WTC11 (cell line): ENCODE data around the gene AZIN2.

Experiments
- JUN ChIP-seq: sonication (generic); formaldehyde crosslinking; IDR thresholded peaks from 2 replicates; pipeline ENCODE4 v1.8.0; 2023; ENCODE audit warnings: mild to moderate bottlenecking, missing genetic modification reagents
- SP1 ChIP-seq: sonication (generic); formaldehyde crosslinking; conservative IDR thresholded peaks from 2 replicates; pipeline ENCODE4 v1.8.1; 2022; ENCODE audit warnings: missing genetic modification reagents
- TEAD4 ChIP-seq: sonication (generic); formaldehyde crosslinking; IDR thresholded peaks from 2 replicates; pipeline ENCODE4 v1.8.0; 2022; ENCODE audit warnings: mild to moderate bottlenecking, missing genetic modification reagents
- TF ChIP-seq, protein P1 (sequence below): sonication (generic); formaldehyde crosslinking; IDR thresholded peaks from 2 replicates; pipeline ENCODE4 v1.8.0; 2022; ENCODE audit warnings: mild to moderate bottlenecking, missing genetic modification reagents
- TF ChIP-seq, protein P2 (sequence below): fragments of 200-600 bp; IDR thresholded peaks from 2 replicates; pipeline ENCODE4 v1.8.0; 2022; ENCODE audit warnings: antibody characterized with exemption
- TF ChIP-seq, protein P3 (sequence below): sonication (generic); formaldehyde crosslinking; IDR thresholded peaks from 2 replicates; pipeline ENCODE4 v1.8.0; 2022; ENCODE audit warnings: mild to moderate bottlenecking, missing genetic modification reagents

DNA sequence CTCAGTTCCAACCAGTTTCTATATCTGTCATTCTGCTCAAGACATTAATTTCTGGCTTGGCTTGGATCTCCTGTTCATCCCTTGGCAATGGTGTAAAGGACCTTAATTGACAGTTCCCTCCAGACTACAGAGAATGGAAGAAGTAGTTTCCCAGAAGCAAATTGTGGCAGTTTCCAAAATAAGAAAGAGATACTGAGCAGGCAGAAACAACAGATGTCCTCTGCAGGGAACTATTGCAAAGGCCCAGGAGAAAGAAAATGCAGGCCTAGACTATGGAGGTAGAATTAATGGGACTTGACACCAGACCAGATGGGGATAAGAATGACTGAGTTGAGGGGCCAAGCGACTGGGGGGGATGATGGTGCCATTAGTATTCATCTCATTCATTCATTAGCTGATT lies 38.1 kb upstream of the AZIN2 start:
- TF ChIP-seq, protein P1, sequence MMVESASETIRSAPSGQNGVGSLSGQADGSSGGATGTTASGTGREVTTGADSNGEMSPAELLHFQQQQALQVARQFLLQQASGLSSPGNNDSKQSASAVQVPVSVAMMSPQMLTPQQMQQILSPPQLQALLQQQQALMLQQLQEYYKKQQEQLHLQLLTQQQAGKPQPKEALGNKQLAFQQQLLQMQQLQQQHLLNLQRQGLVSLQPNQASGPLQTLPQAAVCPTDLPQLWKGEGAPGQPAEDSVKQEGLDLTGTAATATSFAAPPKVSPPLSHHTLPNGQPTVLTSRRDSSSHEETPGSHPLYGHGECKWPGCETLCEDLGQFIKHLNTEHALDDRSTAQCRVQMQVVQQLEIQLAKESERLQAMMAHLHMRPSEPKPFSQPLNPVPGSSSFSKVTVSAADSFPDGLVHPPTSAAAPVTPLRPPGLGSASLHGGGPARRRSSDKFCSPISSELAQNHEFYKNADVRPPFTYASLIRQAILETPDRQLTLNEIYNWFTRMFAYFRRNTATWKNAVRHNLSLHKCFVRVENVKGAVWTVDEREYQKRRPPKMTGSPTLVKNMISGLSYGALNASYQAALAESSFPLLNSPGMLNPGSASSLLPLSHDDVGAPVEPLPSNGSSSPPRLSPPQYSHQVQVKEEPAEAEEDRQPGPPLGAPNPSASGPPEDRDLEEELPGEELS = no peak
- TF ChIP-seq SP1 (CRISPR knock-in tag) (no peak), TEAD4 (no peak), JUN (CRISPR knock-in tag) (no peak)
- TF ChIP-seq, protein P2, sequence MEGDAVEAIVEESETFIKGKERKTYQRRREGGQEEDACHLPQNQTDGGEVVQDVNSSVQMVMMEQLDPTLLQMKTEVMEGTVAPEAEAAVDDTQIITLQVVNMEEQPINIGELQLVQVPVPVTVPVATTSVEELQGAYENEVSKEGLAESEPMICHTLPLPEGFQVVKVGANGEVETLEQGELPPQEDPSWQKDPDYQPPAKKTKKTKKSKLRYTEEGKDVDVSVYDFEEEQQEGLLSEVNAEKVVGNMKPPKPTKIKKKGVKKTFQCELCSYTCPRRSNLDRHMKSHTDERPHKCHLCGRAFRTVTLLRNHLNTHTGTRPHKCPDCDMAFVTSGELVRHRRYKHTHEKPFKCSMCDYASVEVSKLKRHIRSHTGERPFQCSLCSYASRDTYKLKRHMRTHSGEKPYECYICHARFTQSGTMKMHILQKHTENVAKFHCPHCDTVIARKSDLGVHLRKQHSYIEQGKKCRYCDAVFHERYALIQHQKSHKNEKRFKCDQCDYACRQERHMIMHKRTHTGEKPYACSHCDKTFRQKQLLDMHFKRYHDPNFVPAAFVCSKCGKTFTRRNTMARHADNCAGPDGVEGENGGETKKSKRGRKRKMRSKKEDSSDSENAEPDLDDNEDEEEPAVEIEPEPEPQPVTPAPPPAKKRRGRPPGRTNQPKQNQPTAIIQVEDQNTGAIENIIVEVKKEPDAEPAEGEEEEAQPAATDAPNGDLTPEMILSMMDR = no peak
- TF ChIP-seq, protein P3, sequence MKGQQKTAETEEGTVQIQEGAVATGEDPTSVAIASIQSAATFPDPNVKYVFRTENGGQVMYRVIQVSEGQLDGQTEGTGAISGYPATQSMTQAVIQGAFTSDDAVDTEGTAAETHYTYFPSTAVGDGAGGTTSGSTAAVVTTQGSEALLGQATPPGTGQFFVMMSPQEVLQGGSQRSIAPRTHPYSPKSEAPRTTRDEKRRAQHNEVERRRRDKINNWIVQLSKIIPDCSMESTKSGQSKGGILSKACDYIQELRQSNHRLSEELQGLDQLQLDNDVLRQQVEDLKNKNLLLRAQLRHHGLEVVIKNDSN = no peak
